GM20431 (cell line): ENCODE data around the gene ZNF608.

ENCODE experiments used
- in situ Hi-C: fragments of 300-500 bp; cut with MseI, MboI; formaldehyde crosslinking; loops from one replicate; pipeline ENCODE4 v1.15.0; 2020; ENCODE audit warnings: low sequenced_read_pairs; ENCODE audit not compliant: unreplicated experiment

The ZNF608 gene

DNA sequence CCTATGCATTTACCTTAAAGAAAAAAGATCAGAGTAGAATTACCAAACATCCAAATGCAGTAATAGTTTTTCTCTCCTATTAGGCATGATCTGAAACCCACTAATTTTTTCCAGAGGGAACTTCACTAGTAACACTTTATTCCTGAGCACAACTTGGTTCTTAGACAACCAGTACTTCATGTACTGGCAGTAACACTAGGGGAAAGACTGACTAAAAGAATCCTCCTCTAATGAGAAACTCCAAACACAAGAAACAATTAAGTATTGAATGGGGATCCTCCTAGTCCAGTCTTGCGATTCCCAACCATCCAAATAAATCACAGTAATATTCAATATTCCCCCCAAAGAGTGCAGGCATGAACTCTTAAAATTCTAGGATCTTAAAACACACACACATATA is 48.9 kb downstream of the ZNF608 start:
- in situ Hi-C loops, result no loop called here

DNA sequence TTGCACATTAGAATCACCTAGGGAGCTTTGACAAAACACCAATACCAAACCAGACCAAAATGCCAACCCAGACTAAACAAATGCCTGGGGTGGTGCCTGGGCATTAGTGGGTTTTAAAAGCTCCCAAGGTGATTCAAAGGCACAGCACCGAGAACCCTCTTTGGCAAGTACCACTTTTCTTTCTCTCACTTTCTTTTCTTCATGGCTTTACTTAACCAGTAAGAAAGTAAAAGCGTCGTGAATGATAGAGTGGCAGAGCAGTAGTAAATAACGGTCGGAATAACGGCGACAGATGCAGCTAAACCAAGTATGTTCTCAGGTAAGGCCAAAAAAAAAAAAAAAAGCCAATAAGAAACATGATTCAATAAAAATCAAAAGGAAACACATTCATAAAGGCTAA is 49.5 kb downstream of the ZNF608 start:
- in situ Hi-C loops, result no loop called here
